Ovary (tissue), 3 donors: ENCODE measurements around the gene DCBLD1.

ENCODE experiments used
- EP300 ChIP-seq: sonication (generic); formaldehyde crosslinking; IDR thresholded peaks from one replicate; pipeline ENCODE4 v1.6.1; 2017; ENCODE audit warnings: antibody characterized with exemption
- POLR2A ChIP-seq: fragments of 450-650 bp; IDR thresholded peaks from one replicate; pipeline ENCODE4 v1.6.1; 2017; ENCODE audit warnings: antibody characterized with exemption, mild to moderate bottlenecking, moderate library complexity
- TF ChIP-seq, protein P1 (sequence below), 3 donors: fragments of 450-650 bp in 2 of 3; fragments of 200-600 bp in 1 of 3; IDR thresholded peaks; one replicate each; pipeline versions ENCODE4 v1.5.1 to v1.8.0; 2016 to 2022; ENCODE audit warnings: antibody characterized with exemption in 3 of 3, mild to moderate bottlenecking in 1 of 3
- donor health status: DM: no; HTN: no; CAD: no.

DNA sequence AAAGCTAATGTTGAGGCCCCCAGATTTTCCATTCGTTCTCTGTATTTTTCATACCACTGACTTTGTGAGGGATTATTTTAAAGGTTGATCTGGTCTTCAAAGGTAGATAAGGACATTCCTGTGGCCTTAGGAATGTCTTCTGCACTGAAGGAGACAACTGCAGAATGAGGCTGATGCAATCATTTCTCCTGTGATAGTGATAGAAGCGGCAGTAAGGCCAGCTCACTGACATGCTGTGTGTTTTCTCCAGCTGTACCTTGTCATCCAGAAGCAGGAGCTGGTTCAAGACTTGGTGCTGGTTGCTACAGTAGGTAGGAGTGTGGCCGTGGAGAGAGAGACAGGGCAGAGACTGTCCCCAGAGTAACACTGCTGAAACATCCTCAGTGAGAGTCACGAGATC lies 53.8 kb downstream of the DCBLD1 start:
- TF ChIP-seq, protein P1, sequence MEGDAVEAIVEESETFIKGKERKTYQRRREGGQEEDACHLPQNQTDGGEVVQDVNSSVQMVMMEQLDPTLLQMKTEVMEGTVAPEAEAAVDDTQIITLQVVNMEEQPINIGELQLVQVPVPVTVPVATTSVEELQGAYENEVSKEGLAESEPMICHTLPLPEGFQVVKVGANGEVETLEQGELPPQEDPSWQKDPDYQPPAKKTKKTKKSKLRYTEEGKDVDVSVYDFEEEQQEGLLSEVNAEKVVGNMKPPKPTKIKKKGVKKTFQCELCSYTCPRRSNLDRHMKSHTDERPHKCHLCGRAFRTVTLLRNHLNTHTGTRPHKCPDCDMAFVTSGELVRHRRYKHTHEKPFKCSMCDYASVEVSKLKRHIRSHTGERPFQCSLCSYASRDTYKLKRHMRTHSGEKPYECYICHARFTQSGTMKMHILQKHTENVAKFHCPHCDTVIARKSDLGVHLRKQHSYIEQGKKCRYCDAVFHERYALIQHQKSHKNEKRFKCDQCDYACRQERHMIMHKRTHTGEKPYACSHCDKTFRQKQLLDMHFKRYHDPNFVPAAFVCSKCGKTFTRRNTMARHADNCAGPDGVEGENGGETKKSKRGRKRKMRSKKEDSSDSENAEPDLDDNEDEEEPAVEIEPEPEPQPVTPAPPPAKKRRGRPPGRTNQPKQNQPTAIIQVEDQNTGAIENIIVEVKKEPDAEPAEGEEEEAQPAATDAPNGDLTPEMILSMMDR (IDR thresholded peaks at IDR 0.05), result no peak
- no peak for TF ChIP-seq POLR2A
- TF ChIP-seq EP300, result no peak
